ENCODE measurements around the gene PLEK. TPM values are rescaled to one million over a fixed set of nuclear protein-coding genes. Genes with fewer than 3 reads are reported as not detected.

PLEK gene
- total and polyA plus RNA-seq, 7 donors: 5.8 to 16.8 (median 12.6) TPM

- intact Hi-C loops (cut with DNase I): no loop called here
These were observed 7.3 kb upstream of the PLEK start for GRCh38 chr2:68357605-68358337.

GRCh38 chr2:68359889-68360288, 5.2 kb upstream of the PLEK start:
- H3K4me3 ChIP-seq: no peak overlapping the region

More at GRCh38 chr2:68357605-68358337, 7.3 kb upstream of the PLEK start:
- Histone ChIP-seq H3K36me3 (no peaks in the 10 kb centered on the region), H3K27ac (no peak overlapping the region), H3K9me3 (no peaks in the 10 kb centered on the region), H3K27me3 (no peaks in the 10 kb centered on the region), H3K4me1 (peaks cover 0 to 4% (median 0%) of the 10 kb centered on the region in 4 donors), H3K4me3 (no peak overlapping the region)
- WGBS, 2 donors: 80 to 81% methylated on average over 6 of the region's 6 CpGs
- DNase-seq: peak; percentile 65
- TF ChIP-seq POLR2AphosphoS5 (IDR thresholded peaks at IDR 0.05): no peak
- no peak for TF ChIP-seq EP300 (IDR thresholded peaks at IDR 0.05)
- no peak for TF ChIP-seq POLR2A (IDR thresholded peaks at IDR 0.05)
- no peak for TF ChIP-seq CTCF (IDR thresholded peaks at IDR 0.05)

GRCh38 chr2:68362069-68362468, 3.0 kb upstream of the PLEK start:
- H3K9me3 ChIP-seq: no peaks in the 10 kb centered on the region
- 18 to 25% methylated on average over 12 of the region's 12 CpGs for WGBS, 2 donors
- H3K36me3 ChIP-seq: no peaks in the 10 kb centered on the region
- H3K27ac ChIP-seq: no peak overlapping the region
- TF ChIP-seq CTCF (IDR thresholded peaks at IDR 0.05) (peak; percentile 47 to 89 (median 68)), POLR2A (IDR thresholded peaks at IDR 0.05) (no peak), POLR2AphosphoS5 (IDR thresholded peaks at IDR 0.05) (no peak), EP300 (IDR thresholded peaks at IDR 0.05) (no peak)
- peaks cover 0 to 4% (median 0%) of the 10 kb centered on the region in 4 donors for H3K4me1 ChIP-seq
- intact Hi-C loops (cut with DNase I): loop anchor here (1.0 kb wide), 1 partner anchor 79 kb away; no protein-coding TSS in a partner anchor
- H3K4me3 ChIP-seq: no peak overlapping the region
- DNase-seq: peak; percentile 86
- H3K27me3 ChIP-seq: no peaks in the 10 kb centered on the region

More at GRCh38 chr2:68359889-68360288, 5.2 kb upstream of the PLEK start:
- no peak for TF ChIP-seq POLR2AphosphoS5 (IDR thresholded peaks at IDR 0.05)
- TF ChIP-seq POLR2A (IDR thresholded peaks at IDR 0.05): no peak
- no peak for TF ChIP-seq EP300 (IDR thresholded peaks at IDR 0.05)
- no peak for TF ChIP-seq CTCF (IDR thresholded peaks at IDR 0.05)
- intact Hi-C loops (cut with DNase I): no loop called here
- H3K27me3 ChIP-seq: no peaks in the 10 kb centered on the region
- 87 to 88% methylated on average over 3 of the region's 3 CpGs for WGBS, 2 donors
- H3K9me3 ChIP-seq: no peaks in the 10 kb centered on the region
- H3K36me3 ChIP-seq: no peaks in the 10 kb centered on the region
- H3K4me1 ChIP-seq: peaks cover 0 to 4% (median 0%) of the 10 kb centered on the region in 4 donors
- DNase-seq: no peak
- H3K27ac ChIP-seq: no peak overlapping the region

GRCh38 chr2:68362749-68363148, 2.3 kb upstream of the PLEK start:
- Histone ChIP-seq H3K36me3 (no peaks in the 10 kb centered on the region), H3K27me3 (no peaks in the 10 kb centered on the region), H3K27ac (no peak overlapping the region), H3K9me3 (no peaks in the 10 kb centered on the region), H3K4me1 (peaks cover 0 to 4% (median 2%) of the 10 kb centered on the region in 4 donors), H3K4me3 (no peak overlapping the region)
- WGBS, 2 donors: 70 to 90% methylated on average over 7 of the region's 7 CpGs
- TF ChIP-seq POLR2AphosphoS5 (IDR thresholded peaks at IDR 0.05) (no peak), POLR2A (IDR thresholded peaks at IDR 0.05) (no peak), EP300 (IDR thresholded peaks at IDR 0.05) (no peak), CTCF (IDR thresholded peaks at IDR 0.05) (no peak)
- DNase-seq: no peak
- intact Hi-C loops (cut with DNase I): loop anchor here (1.0 kb wide), 1 partner anchor 79 kb away; no protein-coding TSS in a partner anchor

Measured in sigmoid colon (tissue), 7 donors.